PC-9 (cell line): ENCODE data around the gene SOCS2. TPM values are rescaled to one million over a fixed set of nuclear protein-coding genes. Genes with fewer than 3 reads are reported as not detected.
A peak's percentile ranks its signal among the peaks of the same experiment; 100 is the strongest.
"Not testable (repeated sequence)": the region's sequence is repeated elsewhere in the genome, so short reads cannot be mapped to it uniquely, and the experiment has no call there.

Source experiments
- BruUV-seq: library from RNA; stranded (reverse); fragments of 400-500 nt; replicated peaks from 2 replicates; lab custom pipeline; 2021; lab: Mats Ljungman, UMichigan
- CTCF ChIA-PET: fragments of 300-600 bp; sonication (Branson Sonifier 250); formaldehyde crosslinking; loops from one replicate; lab custom pipeline; 2022; ENCODE audit warnings: antibody characterized with exemption; lab: Charles Lee
- POLR2A ChIA-PET: fragments of 300-600 bp; sonication (Branson Sonifier 250); formaldehyde crosslinking; loops from one replicate; lab custom pipeline; 2022; ENCODE audit warnings: antibody characterized with exemption; ENCODE audit not compliant: unreplicated experiment; lab: Charles Lee
- DNase-seq, 2 experiments: peaks; one replicate each; pipeline versions ENCODE4 v3.0.0 to v3.0.0-alpha.2; 2015 to 2022; ENCODE audit warnings: mixed read lengths in 1 of 2
- H2AFZ ChIP-seq: fragments of 200-600 bp; sonication (generic); 2 replicates; pipeline ENCODE4 v1.8.1; 2017; ENCODE audit warnings: antibody characterized with exemption
- H3F3A ChIP-seq: fragments of 200-600 bp; sonication (generic); 2 replicates; pipeline ENCODE4 v1.8.1; 2017; ENCODE audit warnings: antibody characterized with exemption, mild to moderate bottlenecking, low read depth; ENCODE audit not compliant: insufficient read depth
- H3K27ac ChIP-seq: fragments of 200-600 bp; sonication (generic); 2 replicates; pipeline ENCODE4 v1.6.1; 2016; ENCODE audit warnings: mixed run types
- H3K27me3 ChIP-seq: fragments of 200-600 bp; sonication (generic); 2 replicates; pipeline ENCODE4 v1.6.1; 2016; ENCODE audit warnings: low read depth, mixed run types; ENCODE audit not compliant: insufficient read depth
- H3K36me3 ChIP-seq: fragments of 200-600 bp; sonication (generic); 2 replicates; pipeline ENCODE4 v1.6.1; 2016; ENCODE audit warnings: low read depth, mixed run types
- H3K4me1 ChIP-seq: fragments of 200-600 bp; sonication (generic); replicated peaks from 2 replicates; pipeline ENCODE4 v1.6.1; 2016; ENCODE audit warnings: mixed run types; ENCODE audit not compliant: insufficient read depth
- H3K4me2 ChIP-seq: fragments of 200-600 bp; sonication (generic); 2 replicates; pipeline ENCODE4 v1.6.1; 2017; ENCODE audit warnings: mixed run types
- H3K4me3 ChIP-seq: fragments of 200-600 bp; sonication (generic); 2 replicates; pipeline ENCODE4 v1.6.1; 2016; ENCODE audit warnings: mixed run types
- H3K79me2 ChIP-seq: fragments of 200-600 bp; sonication (generic); 2 replicates; pipeline ENCODE4 v1.6.1; 2017; ENCODE audit warnings: low read depth, mixed run types
- H3K9me2 ChIP-seq: fragments of 200-600 bp; sonication (generic); 2 replicates; pipeline ENCODE4 v1.8.1; 2017; ENCODE audit warnings: mild to moderate bottlenecking; ENCODE audit not compliant: insufficient read depth
- H3K9me3 ChIP-seq: fragments of 200-600 bp; sonication (generic); 2 replicates; pipeline ENCODE4 v1.8.1; 2016; ENCODE audit warnings: low read depth; ENCODE audit not compliant: insufficient read depth
- H4K20me1 ChIP-seq: fragments of 200-600 bp; sonication (generic); 2 replicates; pipeline ENCODE4 v1.8.1; 2017; ENCODE audit not compliant: insufficient read depth
- EZH2 ChIP-seq: fragments of 200-600 bp; sonication (generic); IDR thresholded peaks from 2 replicates; pipeline ENCODE4 v1.8.0; 2017; ENCODE audit warnings: antibody characterized with exemption, low read depth
- intact Hi-C: fragments of 100-400 bp; cut with micrococcal nuclease; formaldehyde crosslinking; loops from one replicate; pipeline ENCODE4 v1.10.0; 2022; ENCODE audit not compliant: unreplicated experiment
- total RNA-seq: library from RNA; stranded (reverse); gene quantifications from 2 replicates; pipeline ENCODE4 v1.2.3, GENCODE V29; 2021
- TF ChIP-seq, protein P1 (sequence below): fragments of 200-600 bp; sonication (generic); conservative IDR thresholded peaks from 2 replicates; pipeline ENCODE4 v1.6.1; 2017; ENCODE audit warnings: mixed run types, antibody characterized with exemption, mild to moderate bottlenecking, moderate library complexity

Gene SOCS2
- total RNA-seq, 1 experiment from 2014 or later: 9.2 TPM

DNA sequence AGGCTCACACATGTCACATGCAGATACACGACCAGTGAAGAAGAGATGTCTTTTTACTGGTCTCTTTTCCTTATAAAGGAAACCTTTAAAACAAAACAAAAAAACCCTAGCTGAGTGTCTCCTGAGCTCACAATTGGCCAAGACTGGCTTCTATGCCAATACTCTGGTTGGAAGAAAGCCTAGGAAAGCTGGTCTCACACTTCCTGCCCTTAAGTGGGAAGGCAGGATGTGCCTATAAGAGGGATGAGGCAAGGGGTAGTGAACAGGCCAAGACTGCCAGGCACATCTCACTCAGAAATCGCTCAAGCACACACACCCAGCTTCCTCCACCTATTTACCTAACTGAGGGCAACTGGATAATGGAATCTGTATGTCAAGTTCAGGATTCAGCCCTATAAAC is 50.0 kb downstream of the SOCS2 start:
- H3K4me2 ChIP-seq: no peak overlapping the region
- H3F3A ChIP-seq: peaks cover 22% of the 10 kb centered on the region
- TF ChIP-seq, protein P1, sequence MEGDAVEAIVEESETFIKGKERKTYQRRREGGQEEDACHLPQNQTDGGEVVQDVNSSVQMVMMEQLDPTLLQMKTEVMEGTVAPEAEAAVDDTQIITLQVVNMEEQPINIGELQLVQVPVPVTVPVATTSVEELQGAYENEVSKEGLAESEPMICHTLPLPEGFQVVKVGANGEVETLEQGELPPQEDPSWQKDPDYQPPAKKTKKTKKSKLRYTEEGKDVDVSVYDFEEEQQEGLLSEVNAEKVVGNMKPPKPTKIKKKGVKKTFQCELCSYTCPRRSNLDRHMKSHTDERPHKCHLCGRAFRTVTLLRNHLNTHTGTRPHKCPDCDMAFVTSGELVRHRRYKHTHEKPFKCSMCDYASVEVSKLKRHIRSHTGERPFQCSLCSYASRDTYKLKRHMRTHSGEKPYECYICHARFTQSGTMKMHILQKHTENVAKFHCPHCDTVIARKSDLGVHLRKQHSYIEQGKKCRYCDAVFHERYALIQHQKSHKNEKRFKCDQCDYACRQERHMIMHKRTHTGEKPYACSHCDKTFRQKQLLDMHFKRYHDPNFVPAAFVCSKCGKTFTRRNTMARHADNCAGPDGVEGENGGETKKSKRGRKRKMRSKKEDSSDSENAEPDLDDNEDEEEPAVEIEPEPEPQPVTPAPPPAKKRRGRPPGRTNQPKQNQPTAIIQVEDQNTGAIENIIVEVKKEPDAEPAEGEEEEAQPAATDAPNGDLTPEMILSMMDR: no peak
- no peak for TF ChIP-seq EZH2
- H3K36me3 ChIP-seq: no peaks in the 10 kb centered on the region
- ChIA-PET POLR2A (no interaction called here), CTCF (no interaction called here)
- no peaks in the 10 kb centered on the region for H3K9me3 ChIP-seq
- no peaks in the 10 kb centered on the region for H3K9me2 ChIP-seq
- H3K4me3 ChIP-seq: no peak overlapping the region
- peaks cover 26% of the 10 kb centered on the region for H3K4me1 ChIP-seq
- no peaks in the 10 kb centered on the region for H3K27me3 ChIP-seq
- H3K79me2 ChIP-seq: no peaks in the 10 kb centered on the region
- no peak overlapping the region for H2AFZ ChIP-seq
- no peaks in the 10 kb centered on the region for H4K20me1 ChIP-seq
- no peak for DNase-seq
- no peak overlapping the region for H3K27ac ChIP-seq
- BruUV-seq: no TSS peak
- intact Hi-C loops: no loop called here

DNA sequence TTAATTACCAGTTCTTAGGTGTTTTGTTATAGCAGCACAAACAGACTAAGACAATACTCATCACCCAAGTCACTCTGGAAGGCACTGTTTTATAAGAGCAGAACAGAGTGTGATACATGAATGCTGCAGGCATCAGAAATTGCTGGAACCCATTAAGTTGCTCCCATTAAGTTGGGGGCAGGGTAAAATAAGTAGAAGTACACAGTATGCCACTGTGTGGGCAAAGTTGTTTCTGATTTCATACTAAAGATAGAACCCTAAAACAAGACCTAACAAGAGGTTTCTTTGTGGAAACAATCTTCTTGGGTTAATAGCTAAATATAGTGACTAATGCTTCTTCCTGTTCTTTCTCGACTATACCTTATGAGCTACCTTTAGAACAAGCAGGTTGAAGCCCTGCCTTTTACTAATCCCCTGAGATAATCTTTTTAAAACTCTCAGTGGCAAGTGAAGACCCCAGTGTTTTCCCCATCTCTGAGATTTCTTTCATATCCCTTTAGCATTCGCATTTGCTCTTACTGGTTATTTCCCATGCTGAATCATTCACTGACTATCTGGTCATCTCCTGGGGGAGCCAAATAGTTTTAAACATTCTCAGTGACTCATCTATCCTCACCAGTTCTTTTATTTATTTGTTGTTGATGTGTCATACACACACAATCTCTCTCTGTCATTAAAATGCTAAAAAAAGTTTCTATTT is 52.3 kb downstream of the SOCS2 start:
- POLR2A ChIA-PET: interaction anchor here (0.6 kb wide), 1 partner anchor 119 kb away, joined by 5 read pairs; no protein-coding TSS in a partner anchor
- no peak for TF ChIP-seq EZH2
- TF ChIP-seq, protein P1: no peak
- peak overlapping the region; percentile 71 for H3K4me2 ChIP-seq

DNA sequence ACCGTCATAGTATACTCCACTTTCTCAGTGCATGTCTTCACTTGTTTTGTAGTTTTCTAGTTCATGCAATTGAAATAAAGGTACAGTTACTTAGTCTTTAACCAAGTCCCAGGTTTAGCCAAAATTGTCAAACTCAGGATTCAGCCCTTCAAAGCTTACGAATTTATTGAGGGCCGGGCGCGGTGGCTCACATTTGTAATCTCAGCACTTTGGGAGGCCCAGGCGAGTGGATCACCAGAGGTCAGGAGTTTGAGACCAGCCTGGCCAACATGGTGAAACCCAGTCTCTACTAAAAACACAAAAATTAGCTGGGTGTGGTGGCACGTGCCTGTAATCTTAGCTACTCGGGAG is 52.8 kb downstream of the SOCS2 start:
- ChIA-PET POLR2A (interaction anchor here (0.6 kb wide), 1 partner anchor 119 kb away, joined by 5 read pairs; no protein-coding TSS in a partner anchor), CTCF (interaction anchor here (0.6 kb wide), 1 partner anchor 841 kb away, joined by 12 read pairs; no protein-coding TSS in a partner anchor)
- H3K9me3 ChIP-seq, H2AFZ ChIP-seq, H4K20me1 ChIP-seq, H3K36me3 ChIP-seq, H3K4me3 ChIP-seq, BruUV-seq, H3K79me2 ChIP-seq, H3K27me3 ChIP-seq, H3K9me2 ChIP-seq: not testable (repeated sequence)
- H3K27ac ChIP-seq: peak overlapping the region; percentile 94
- H3F3A ChIP-seq: peaks cover 22% of the 10 kb centered on the region
- peak overlapping the region; percentile 61 for H3K4me2 ChIP-seq
- peaks cover 26% of the 10 kb centered on the region for H3K4me1 ChIP-seq
- intact Hi-C loops: loop anchor here (1.0 to 5.0 kb wide), 2 partner anchors 53 to 160 kb away; partner anchors contain the start of gene SOCS2
- DNase-seq: peak in 1 of 2 experiments; percentile 5

More for the DNA sequence above, 52.3 kb downstream of the SOCS2 start:
- Histone ChIP-seq H3K4me3 (no peak overlapping the region), H3K9me2 (no peaks in the 10 kb centered on the region), H4K20me1 (no peaks in the 10 kb centered on the region), H3K27me3 (no peaks in the 10 kb centered on the region), H3K27ac (peak overlapping the region; percentile 94), H3F3A (peaks cover 22% of the 10 kb centered on the region), H3K9me3 (no peaks in the 10 kb centered on the region; the same call in 1 of the 2 replicates), H3K79me2 (no peaks in the 10 kb centered on the region), H2AFZ (peak overlapping the region; percentile 61; the same call in 1 of the 2 replicates), H3K4me1 (peaks cover 26% of the 10 kb centered on the region), H3K36me3 (no peaks in the 10 kb centered on the region)
- intact Hi-C loops: loop anchor here (1.0 to 5.0 kb wide), 2 partner anchors 52 to 161 kb away; partner anchors contain the start of gene SOCS2
- CTCF ChIA-PET: interaction anchor here (0.6 kb wide), 1 partner anchor 840 kb away, joined by 12 read pairs; no protein-coding TSS in a partner anchor
- peak; percentile 24 to 95 for DNase-seq
- BruUV-seq: TSS peak; percentile 44
